Stimulated activated CD8-positive, alpha-beta memory T cell treated with anti-CD3 and anti-CD28 coated beads, Interleukin-4, amount 100 ng/mL, for 4 hours (primary cell): ENCODE measurements around the gene DDX54.
A peak's percentile ranks its signal among the peaks of the same experiment; 100 is the strongest.
"Not testable (repeated sequence)": the region's sequence is repeated elsewhere in the genome, so short reads cannot be mapped to it uniquely, and the experiment has no call there.

Source experiments
- DNase-seq, 2 donors: peaks; one replicate each; pipeline ENCODE4 v3.0.0-alpha.2; 2020; ENCODE audit warnings: low read depth in 2 of 2, low spot score in 1 of 2

Gene DDX54

DNA sequence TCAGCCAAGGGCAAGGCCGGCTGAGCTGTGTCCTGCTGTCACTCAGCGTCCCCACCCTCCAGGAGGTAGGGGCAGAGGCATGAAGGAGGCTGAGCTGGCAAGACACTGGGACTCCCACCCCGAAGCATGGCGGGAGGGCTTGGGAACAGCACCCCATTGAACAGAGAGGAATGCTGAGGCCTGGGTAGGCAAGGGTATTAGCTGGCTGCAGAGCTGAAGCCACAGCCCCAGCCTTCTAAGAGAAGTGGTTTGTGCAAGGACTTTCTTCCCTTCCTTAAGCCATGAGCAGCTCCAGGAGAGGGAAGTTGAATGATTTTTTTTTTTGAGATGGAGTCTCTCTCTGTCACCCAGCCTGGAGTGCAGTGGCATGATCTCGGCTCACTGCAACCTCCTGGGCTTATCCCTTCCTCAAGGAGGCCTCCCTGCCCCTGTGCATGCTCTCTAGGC lies 42.4 kb downstream of the DDX54 start:
- DNase-seq = no peak

DNA sequence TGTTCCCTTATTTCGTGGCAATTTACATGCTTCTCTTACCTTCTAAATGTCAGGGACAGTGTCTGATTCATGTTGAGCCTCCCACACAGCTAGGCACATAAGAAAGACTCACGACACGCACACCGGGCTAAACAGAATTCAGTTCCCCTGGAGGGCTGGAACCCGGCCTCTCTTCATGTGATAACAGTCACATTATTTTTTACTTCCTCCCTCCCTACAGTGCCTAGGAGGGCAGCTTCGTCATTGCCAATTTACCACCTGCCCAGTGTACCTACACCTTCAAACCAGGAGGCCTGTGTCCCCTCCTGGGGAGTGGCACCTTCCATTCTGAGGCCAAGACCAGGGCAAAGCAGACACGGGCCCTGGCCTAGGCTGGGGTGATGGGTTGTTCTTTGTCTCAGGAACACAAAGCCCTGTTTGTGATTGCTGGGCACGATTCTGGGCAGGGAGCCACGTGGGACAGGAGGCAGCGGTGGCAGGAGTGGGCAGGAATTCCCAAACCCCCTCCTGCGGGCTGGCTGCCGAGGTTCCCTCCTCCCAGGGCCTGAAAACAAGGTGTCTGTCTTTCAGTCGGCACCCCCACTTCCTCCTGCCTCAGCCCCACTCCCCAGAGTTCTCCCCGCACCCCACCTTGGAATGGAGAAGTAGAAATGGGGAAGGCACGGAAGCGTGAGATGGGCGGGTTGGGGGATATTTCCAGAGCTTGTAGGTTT lies 42.9 kb downstream of the DDX54 start:
- no peak for DNase-seq

DNA sequence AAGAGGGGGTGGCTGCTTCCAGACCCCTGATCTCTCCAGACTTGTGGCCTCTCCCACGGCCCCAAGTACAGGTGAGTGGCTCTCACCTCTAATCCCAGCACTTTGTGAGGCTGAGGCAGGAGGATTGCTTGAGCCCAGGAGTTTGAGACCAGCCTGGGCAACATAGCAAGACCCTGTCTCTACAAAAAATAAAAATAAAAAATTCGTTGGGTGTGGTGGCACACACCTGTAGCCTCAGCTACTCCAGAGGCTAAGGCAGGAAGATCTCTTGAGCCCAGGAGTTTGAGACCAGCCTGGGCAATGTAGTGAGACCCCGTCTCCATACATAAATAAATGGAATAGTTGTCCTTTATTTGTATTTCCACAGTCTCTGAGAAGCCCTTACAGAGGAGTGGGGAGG lies 43.6 kb downstream of the DDX54 start:
- DNase-seq = not testable (repeated sequence)

DNA sequence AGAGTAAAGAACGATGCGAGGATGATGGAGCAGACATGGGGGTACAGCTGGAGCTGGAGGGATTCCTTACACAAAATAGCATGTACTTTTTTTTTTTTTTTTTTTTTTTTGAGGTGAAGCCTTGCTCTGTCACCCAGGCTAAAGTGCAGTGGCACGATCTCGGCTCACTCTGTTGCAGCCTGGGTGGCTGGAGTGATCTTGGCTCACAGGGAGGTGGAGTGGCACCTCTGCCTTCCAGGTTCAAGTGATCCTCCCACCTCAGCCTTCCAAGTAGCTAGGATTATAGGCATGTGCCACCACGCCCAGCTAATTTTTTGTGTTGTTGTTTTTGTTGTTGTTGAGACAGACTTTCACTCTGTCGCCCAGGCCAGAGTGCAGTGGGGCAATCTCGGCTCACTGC lies 44.6 kb downstream of the DDX54 start:
- DNase-seq = no peak

DNA sequence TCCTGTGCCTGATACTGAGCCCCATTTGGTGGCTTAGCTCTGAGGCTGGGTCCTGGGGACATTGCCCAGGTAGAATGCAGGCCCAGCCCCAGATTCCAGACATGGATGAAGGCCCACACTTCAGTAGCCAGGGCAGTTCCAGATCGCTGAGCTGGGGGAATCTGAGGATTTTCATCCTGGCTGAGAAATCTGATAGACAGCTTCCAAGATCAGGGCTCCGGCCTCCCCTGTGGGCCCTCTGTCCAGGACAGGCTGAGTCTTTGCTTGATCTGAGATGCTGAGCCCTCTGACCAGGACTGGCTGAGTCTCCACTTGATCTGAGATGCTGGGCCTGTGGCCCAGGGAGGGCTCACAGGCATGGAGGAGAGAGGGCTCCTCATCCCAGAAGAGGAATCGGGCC lies 46.5 kb downstream of the DDX54 start:
- DNase-seq = no peak

DNA sequence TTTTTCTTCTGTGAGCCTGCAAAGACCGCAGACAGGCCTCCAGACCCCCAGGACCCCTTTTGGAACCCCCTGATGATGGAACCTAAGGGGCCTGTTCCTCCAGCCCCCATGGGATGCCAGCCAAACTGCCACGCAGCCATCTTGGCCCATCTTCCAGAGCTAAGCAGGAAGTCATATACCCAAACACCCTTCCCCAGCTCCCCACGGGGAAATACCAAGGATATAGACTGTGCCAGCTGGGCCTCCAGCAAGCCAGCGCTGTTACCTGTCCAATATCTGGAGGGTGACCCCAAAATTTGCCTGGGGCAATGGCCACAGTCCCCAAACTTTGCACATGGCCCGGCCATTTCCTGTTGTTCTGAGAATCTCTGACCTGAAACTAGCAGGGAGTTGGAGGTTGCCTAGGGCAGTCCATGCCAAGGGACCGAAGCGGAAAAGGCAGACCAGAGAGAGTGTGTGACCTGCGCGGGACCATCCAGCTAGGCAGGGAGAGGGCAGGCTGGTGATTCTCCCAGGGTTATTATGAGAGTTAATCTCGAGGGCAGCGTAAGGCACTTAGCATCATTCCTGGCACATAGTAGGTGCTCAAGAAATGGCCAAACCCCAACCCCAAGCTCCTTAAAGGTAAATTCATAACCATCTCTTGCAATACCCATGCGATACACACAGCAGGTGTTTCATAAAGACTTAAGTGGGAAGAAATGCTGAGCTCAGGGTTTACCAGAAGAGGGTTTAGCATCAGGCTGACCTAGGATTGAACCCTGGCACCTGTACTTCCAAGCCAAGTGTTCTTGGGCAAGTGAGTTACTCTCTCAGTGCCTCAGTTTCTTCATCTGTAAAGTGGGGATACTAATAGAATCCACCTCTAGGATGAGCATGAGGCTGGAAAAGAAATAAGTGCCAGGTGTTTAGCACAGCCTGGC lies 47.2 kb downstream of the DDX54 start:
- no peak for DNase-seq

DNA sequence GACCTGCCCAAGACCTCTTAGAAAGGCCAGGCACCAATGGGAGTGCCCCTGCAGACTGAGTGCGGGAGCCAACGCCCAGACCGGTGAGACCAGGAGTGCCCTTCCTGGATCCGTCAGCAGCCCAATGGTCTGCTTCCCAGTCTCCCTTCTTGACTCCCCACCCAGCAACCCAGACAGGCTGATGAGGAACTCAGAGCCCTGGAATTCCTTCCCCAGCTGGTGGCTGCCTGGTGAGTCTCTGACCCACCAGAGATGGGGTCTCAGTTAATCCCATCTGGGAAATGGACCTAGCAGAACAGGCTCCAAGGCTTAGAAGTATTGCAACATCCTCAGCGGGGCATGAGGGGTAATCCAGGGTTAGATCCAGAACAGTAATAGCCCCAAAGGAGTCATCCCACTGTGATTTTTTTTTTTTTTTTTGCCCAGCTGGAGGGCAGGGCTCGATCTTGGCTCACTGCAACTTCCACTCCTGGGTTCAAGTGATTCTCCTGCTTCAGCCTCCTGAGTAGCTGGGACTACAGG lies 48.2 kb downstream of the DDX54 start:
- no peak for DNase-seq

DNA sequence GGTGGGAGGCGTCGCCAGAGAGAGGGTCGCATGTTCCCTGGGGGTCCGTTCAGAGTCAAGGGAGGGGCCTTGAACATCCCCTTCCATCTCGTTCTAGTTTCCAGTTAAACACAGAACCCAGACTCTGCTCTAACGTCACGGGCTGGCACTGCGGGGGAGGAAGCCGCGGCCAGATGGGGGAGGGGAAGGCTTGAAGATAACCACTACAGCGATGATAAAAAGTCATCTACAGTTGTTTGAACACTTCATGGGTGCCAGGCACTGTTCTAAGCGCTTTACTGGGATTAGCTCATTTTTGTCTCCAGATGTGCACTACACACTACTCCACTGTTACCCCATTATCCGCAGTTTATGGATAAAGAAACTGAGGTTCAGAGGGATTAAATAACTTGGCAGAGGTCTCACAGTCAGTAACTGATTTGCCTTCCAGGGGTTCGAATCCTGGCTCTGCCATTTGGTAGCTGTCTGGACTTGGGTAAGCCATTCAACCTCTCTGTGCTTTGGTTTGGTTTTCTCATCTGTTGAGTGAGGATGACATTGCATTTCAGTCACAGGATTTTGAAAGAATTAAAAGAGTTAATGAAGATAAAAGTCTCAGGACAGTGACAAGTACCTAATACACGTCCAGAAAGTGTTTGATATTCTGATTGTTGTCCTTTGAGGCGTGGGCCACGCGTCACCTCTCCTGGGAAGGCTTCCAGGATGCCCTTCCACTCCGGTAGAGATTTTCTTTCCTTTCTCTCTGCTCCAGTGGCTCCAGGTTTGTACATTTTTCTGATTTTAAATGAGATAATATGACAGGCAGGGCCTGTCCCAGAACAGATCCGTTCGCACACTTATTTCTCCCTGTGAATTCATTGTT lies 48.9 kb downstream of the DDX54 start:
- peak in 1 of 2 donors; percentile 33 for DNase-seq

DNA sequence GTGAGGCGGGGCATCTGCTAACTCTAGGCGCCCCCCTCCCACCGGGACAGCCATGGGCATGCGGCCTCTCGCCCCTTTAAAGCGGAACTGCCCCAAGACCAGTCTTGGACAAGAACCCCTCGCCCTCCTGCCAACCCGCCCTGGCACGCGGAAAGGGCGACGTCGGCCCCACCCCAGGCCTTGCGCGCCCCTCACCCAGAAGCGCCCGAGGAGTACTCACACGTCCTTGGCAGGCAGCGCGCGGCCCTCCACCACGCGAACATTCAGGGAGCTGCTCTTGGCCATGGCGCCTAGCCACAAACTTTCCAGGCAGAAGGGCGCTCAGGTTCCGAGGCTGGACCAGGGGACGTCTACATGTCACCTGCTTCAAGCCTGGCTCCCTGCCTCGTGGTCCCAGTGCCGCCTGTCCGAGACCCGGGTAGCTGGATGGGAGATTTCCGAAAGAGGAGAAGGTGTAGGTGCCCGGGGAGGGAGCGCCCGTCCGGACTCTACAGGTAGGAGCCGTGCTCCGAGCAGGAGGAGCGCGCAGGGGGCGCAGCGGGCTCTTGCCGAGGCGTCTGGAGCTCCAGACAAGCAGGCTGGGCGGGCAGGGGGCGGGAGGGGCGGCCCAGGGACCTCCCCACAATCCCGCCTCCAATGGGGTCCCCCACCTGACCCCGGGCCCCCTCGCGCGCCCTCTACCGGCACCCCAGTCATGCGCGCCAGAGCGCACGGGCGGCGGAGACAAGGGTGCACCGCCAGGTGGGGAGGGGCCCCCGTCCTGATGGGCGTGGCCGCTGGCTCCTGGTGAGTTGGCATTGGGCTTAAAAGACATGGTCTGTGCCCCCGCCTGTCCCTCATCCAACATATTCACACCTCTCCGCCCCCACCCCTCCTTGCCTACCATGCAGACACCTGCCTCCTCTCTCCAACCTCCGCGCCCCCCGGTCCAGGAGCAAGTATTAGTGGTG lies 49.8 kb downstream of the DDX54 start, which contains the start of gene RASAL1:
Gene RASAL1, minus strand, starts transcription at position 584 of the 950 bp plus-strand sequence. Its CDS starts 299 bp downstream, at position 285.
- peak; percentile 33 to 36 for DNase-seq

DNA sequence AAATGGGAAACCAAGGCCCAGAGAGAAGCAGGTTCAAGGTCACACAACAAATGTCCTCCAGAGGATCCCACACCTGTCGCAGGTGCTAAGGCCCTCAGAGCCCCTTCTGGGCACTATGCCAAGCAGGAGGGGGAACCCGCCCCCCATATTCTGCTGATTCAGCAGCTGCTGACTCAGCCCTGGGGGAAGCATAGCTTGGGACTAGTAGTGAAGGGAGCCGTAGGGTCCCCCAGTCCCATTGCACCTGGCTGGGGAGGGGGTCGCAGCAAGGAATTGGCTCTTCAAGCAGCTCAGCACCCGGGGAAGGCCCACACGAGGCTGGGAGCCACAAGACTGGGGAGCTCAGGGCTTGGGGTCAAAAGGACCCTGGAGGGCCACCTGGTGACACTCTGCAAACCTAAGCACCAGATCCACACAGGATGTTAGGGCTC lies 50.7 kb downstream of the DDX54 start:
- DNase-seq = no peak

DNA sequence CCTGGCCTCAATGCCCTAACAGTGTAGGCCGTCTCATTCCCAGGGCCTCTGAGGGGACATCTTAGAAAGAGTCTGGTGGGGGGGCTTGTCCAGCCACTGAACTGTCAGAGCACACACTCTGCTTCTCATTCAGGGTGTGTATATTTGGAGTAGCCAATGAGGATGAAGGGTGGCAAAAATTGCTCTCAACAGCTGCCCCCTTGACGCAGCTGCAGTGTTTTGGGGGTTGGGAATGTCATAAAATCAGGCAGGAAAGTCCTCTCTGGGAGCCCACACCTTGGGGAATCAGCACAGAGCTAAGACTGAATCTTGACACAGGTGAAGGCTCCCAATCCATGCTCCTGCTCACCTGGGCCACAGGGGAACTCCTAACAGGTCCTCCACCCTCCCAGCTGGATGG lies 51.2 kb downstream of the DDX54 start:
- DNase-seq = no peak

DNA sequence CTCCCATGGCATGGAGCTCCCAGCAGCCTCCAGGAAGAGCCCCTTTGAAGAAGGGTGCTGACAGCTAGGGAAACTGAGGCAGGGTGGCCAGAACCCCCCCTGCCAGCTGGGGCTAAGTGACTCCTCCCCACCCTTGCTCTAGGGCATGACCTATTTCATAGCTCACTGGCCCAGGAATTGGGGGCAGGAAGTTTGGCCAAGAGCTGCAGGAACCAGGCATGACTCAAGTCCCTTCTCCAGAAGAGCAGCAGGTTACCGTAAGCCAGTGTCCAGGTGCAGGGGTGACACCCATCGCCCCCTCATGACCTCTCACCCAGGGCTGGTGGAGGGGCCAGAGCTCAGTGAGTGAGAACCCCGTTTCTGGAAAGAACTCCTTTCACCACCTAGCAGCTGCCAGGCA lies 51.6 kb downstream of the DDX54 start:
- DNase-seq = no peak

DNA sequence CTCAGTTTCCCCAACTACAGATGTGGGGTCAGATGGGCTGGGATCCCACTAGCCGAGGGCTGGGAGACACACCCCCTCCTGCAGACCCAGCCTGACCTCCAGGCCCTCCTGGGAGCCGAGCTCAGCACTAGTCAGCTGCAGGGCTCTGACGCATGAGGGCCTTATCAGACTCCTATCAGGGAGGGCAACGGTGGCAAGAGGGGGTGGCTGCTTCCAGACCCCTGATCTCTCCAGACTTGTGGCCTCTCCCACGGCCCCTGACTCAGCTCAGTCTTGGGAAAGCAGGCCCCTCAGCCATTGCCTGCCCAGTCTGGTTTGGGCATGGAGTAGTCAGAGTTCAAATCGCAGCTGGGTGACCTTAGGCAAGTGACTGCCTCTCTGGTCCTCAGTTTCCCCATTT lies 52.2 kb downstream of the DDX54 start:
- DNase-seq = no peak

DNA sequence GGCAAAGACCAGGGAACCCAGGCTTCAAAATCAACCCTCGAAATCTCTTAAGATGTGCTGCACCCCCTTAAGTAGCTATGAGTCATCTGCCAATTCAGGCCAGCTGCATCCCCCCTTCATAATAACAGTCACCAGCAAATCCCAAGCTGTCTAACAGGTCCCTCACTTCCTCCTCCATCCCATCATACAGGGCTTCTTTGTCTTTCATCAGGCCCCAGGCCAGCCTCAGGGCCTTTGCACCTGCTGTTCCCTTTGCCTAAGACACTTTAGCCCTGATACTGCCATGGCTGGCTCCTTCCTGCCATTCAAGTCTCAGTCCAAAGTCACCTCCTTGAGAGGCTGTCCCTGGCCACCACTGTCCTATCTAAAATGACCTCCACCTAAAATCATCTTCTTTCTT lies 53.7 kb downstream of the DDX54 start:
- no peak for DNase-seq

DNA sequence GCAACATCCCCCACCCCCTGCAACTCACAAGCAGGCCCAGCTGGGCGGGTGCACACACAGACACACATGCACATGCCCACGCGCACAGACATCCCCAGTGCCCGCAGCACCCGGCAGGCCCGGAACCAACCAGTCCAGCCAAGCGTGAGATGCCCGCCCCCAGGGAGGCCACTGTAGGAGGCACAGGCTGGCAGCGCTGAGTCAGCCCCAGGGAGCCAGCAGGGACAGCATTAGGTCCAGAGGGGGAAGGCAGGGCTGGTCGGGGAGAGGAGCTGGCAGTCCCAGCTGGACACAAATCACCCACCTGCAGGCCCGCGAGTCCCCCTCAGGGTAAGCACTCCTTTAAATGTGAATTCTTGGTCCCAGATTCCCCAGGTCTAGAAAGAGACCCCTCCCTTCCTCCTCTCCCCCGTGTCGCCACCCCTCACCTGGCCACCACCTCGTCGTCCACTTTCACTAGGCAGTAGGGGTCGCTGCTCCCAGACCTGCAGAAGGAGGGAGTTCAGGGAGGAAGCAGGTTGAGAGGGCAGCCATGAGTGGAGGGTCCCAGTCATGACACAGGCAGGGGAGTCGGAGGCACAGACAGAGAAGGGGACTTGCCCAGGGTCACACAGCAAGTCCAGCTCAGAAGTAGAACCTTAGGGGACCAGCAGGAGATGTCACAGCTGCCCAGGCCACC lies 54.7 kb downstream of the DDX54 start:
- DNase-seq = no peak

DNA sequence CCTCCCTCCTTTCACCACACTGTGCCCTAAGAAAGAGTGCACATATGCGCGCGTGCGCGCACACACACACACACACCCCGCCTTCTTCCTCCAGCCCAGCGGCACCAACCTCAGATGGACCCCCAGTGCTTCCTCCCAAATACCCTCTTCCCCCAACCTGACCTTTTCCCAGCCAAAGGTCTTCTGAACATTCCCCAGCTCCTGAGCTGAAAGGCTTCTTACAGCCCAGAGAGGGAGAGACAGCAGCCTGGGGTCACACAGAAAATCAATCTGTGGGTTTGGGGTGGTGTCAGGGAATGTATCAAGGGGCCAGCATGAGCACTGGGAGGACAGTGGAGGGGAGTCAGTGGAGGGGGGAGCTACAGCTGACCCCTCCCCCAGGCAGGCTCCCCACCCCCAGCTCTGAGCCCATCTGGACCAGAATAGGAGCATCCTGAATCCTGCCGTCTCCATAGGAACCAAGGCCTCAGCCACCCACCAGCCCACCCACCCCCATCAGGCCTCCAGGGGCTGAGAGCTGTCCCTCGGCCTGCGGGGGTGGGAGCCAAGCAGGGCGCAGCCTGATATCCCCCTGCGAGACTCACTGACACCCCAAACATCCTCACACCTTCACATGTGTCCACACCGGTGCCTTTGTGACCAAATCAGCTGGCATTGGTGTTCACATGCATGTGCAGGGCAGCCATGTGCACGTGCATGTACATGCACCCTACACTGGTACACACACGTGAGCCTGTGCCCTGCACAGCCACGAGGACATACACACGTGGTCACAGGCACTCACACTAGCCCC lies 55.4 kb downstream of the DDX54 start:
- DNase-seq = no peak

DNA sequence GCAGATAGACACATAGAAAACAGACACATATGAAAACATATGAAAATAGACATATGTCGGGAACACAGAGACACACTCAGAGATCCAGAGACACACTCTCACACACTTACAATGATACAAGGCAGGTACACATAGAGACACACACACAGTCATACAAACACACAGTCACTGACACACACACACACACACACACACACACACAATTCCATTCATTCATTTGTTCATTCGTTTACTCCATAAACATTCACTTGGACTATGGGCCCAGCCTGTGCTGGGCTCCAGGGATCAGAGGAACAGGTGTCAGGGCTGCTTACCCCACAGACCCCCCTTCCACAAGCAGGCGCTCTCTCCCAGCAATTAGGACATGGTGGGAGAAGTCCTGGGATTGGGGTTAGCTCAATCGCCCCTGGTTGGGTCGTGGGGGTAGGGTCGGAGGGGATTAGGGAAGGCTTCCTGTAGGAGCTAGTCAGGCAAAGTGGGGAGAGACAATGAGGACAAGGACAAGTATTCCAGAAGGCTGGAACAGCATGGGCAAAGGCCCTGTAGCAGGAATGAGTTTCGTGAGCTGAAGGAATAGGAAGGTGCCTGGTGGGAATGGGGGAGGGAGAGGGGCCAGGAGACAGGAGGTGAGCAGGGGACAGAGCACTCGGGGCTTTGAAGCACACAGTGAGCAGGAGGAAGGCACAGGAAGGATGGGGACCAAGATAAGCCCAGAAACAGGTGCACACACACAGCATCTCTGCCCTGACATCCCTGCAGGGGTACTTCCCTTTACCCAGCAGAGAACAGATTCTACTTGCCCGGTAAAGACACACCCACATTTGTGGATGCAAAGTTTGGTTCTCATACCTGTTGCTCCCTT lies 56.2 kb downstream of the DDX54 start:
- no peak for DNase-seq

DNA sequence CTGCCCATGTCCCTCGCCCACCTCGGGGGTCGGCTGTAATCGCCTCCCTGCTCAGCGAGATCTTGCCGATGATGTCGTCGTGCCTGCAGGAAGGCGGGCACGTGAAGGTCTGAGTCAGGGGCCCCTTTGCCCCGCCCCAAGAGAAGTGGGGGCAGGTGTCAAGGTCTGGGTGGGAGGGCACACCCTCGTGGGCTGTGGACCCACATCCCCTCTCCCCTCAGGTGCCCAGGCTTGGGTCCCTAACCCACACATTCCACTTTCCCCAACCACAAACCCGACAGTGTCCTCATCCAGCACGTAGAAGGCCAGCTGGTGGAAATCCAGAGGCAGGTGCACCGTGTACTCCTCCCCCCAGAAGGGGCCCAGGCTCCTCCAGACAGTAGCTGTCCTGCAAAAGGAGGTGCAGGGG lies 57.5 kb downstream of the DDX54 start:
- DNase-seq = no peak
